Body of pancreas (tissue), 4 donors: ENCODE measurements around the gene UBA1.

Source experiments
- CTCF ChIP-seq, 7 experiments: fragments of 450-650 bp in 4 of 7; fragments of 200-600 bp in 3 of 7; sonication (generic) in 3 of 7; IDR thresholded peaks; one replicate each; pipeline ENCODE4 v1.5.1; 2016 to 2019; ENCODE audit warnings: antibody characterized with exemption in 7 of 7
- POLR2A ChIP-seq, 3 donors: fragments of 450-650 bp; IDR thresholded peaks; one replicate each; pipeline ENCODE4 v1.6.1; 2016; ENCODE audit warnings: antibody characterized with exemption in 3 of 3, mild to moderate bottlenecking in 2 of 3

- TF ChIP-seq CTCF (IDR thresholded peaks at IDR 0.05) (no peak), POLR2A (IDR thresholded peaks at IDR 0.05) (no peak)
These were observed 51.0 kb downstream of the UBA1 start for GRCh38 chrX:47244676-47245075.
